Natural killer cell (primary cell): ENCODE data around the gene ADGRD1. TPM values are rescaled to one million over a fixed set of nuclear protein-coding genes. Genes with fewer than 3 reads are reported as not detected.

Experiments
- ATAC-seq, 3 donors: fragments of 150-1000 bp in 2 of 3; fragments of 200-7000 bp in 1 of 3; cut with Tn5 transposase; 1 replicate in 1 of 3; 2 replicates in 2 of 3; pipeline ENCODE4 v1.10.0; 2021; ENCODE audit warnings: mild to moderate bottlenecking in 2 of 3, moderate library complexity in 2 of 3
- DNase-seq, 2 donors: peaks; one replicate each; pipeline versions ENCODE4 v3.0.0 to v3.0.0-alpha.2; 2013 to 2021; ENCODE audit warnings: mixed read lengths in 1 of 2
- H3K27ac ChIP-seq: one replicate; pipeline ENCODE4 v1.5.1; 2013; ENCODE audit warnings: mild to moderate bottlenecking, low read length
- H3K27me3 ChIP-seq: one replicate; pipeline ENCODE4 v1.6.1; 2013; ENCODE audit warnings: low read length; ENCODE audit not compliant: control insufficient read depth, insufficient read depth
- H3K36me3 ChIP-seq: one replicate; pipeline ENCODE4 v1.6.1; 2013; ENCODE audit warnings: low read length; ENCODE audit not compliant: control insufficient read depth, insufficient read depth
- H3K4me1 ChIP-seq: one replicate; pipeline ENCODE4 v1.6.1; 2013; ENCODE audit warnings: low read length; ENCODE audit not compliant: control insufficient read depth, insufficient read depth
- H3K4me3 ChIP-seq: one replicate; pipeline ENCODE4 v1.5.1; 2013; ENCODE audit warnings: low read length
- H3K9me3 ChIP-seq: one replicate; pipeline ENCODE4 v1.6.1; 2013; ENCODE audit warnings: low read length; ENCODE audit not compliant: control insufficient read depth, insufficient read depth
- H3K27ac Mint-ChIP-seq, 2 donors: one replicate each; pipeline ENCODE4 v1.8.0; 2022; ENCODE audit warnings: mild to moderate bottlenecking in 2 of 2, mixed read lengths in 2 of 2, moderate library complexity in 1 of 2
- H3K27me3 Mint-ChIP-seq, 2 donors: one replicate each; pipeline ENCODE4 v1.8.0; 2022; ENCODE audit warnings: low read depth in 2 of 2, mixed read lengths in 2 of 2
- H3K36me3 Mint-ChIP-seq: one replicate; pipeline ENCODE4 v1.8.0; 2022; ENCODE audit warnings: mixed read lengths
- H3K4me1 Mint-ChIP-seq, 2 donors: one replicate each; pipeline ENCODE4 v1.8.0; 2022; ENCODE audit warnings: mixed read lengths in 2 of 2
- H3K4me3 Mint-ChIP-seq: one replicate; pipeline ENCODE4 v1.8.0; 2022; ENCODE audit warnings: mild to moderate bottlenecking, moderate library complexity, mixed read lengths
- H3K9me3 Mint-ChIP-seq, 2 donors: one replicate each; pipeline ENCODE4 v1.8.0; 2022; ENCODE audit warnings: mixed read lengths in 2 of 2
- WGBS: methylation state at CpG from one replicate; pipeline ENCODE4 v1.1.7; 2013; ENCODE audit warnings: missing lambda C conversion rate; ENCODE audit not compliant: insufficient coverage; 5-methylcytosine and 5-hydroxymethylcytosine counted together
- intact Hi-C: fragments of 100-400 bp; cut with micrococcal nuclease; formaldehyde crosslinking; loops from one replicate; pipeline ENCODE4 v1.14.2; 2022
- total RNA-seq, 4 donors: library from RNA; stranded (reverse); fragments of 120-200 nt in 1 of 4; gene quantifications; one replicate each; pipeline versions ENCODE4 v1.2.3 to v1.2.4, GENCODE V29; 2013 to 2022
- TF ChIP-seq, protein P1 (sequence below): fragments of 200-600 bp; IDR thresholded peaks from one replicate; pipeline ENCODE4 v1.8.0; 2022; ENCODE audit warnings: antibody characterized with exemption

ADGRD1 gene
- total RNA-seq, 3 donors from 2014 or later (not counting 1 experiment from before 2014, with no cell fraction given), result 0.50 to 3.9 (median 1.4) TPM

GRCh38 chr12:131058700-131059099 is 105.0 kb downstream of the ADGRD1 start:
- H3K27me3 Mint-ChIP-seq, result peaks cover 8 to 43% of the 10 kb centered on the region in 2 donors
- H3K27ac Mint-ChIP-seq, result no peak overlapping the region
- intact Hi-C loops, result no loop called here
- ATAC-seq (no peak), DNase-seq (no peak)
- no peak overlapping the region for H3K27ac ChIP-seq
- no peak overlapping the region for H3K4me3 Mint-ChIP-seq
- H3K27me3 ChIP-seq, result no peaks in the 10 kb centered on the region
- no peaks in the 10 kb centered on the region for H3K4me1 ChIP-seq
- no peaks in the 10 kb centered on the region for H3K9me3 Mint-ChIP-seq
- H3K9me3 ChIP-seq, result no peaks in the 10 kb centered on the region
- 67% methylated on average over 1 of the region's 5 CpGs for WGBS
- H3K36me3 Mint-ChIP-seq, result no peaks in the 10 kb centered on the region
- H3K36me3 ChIP-seq, result no peaks in the 10 kb centered on the region
- no peak overlapping the region for H3K4me3 ChIP-seq
- TF ChIP-seq, protein P1, sequence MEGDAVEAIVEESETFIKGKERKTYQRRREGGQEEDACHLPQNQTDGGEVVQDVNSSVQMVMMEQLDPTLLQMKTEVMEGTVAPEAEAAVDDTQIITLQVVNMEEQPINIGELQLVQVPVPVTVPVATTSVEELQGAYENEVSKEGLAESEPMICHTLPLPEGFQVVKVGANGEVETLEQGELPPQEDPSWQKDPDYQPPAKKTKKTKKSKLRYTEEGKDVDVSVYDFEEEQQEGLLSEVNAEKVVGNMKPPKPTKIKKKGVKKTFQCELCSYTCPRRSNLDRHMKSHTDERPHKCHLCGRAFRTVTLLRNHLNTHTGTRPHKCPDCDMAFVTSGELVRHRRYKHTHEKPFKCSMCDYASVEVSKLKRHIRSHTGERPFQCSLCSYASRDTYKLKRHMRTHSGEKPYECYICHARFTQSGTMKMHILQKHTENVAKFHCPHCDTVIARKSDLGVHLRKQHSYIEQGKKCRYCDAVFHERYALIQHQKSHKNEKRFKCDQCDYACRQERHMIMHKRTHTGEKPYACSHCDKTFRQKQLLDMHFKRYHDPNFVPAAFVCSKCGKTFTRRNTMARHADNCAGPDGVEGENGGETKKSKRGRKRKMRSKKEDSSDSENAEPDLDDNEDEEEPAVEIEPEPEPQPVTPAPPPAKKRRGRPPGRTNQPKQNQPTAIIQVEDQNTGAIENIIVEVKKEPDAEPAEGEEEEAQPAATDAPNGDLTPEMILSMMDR, result no peak
- H3K4me1 Mint-ChIP-seq, result no peaks in the 10 kb centered on the region

- Mint-ChIP-seq H3K4me1 (no peaks in the 10 kb centered on the region), H3K27me3 (peaks cover 16 to 47% of the 10 kb centered on the region in 2 donors), H3K36me3 (no peaks in the 10 kb centered on the region), H3K4me3 (no peak overlapping the region), H3K27ac (no peak overlapping the region), H3K9me3 (no peaks in the 10 kb centered on the region)
- no peaks in the 10 kb centered on the region for H3K9me3 ChIP-seq
- TF ChIP-seq, protein P1, result no peak
- intact Hi-C loops, result no loop called here
- H3K4me1 ChIP-seq, result no peaks in the 10 kb centered on the region
- WGBS, result 91% methylated on average over 16 of the region's 16 CpGs
- no peak for ATAC-seq
- no peak overlapping the region for H3K4me3 ChIP-seq
- no peak overlapping the region for H3K27ac ChIP-seq
- DNase-seq, result no peak
- H3K27me3 ChIP-seq, result no peaks in the 10 kb centered on the region
- H3K36me3 ChIP-seq, result no peaks in the 10 kb centered on the region
Measured at GRCh38 chr12:131060011-131060703, 106.5 kb downstream of the ADGRD1 start.

DNA sequence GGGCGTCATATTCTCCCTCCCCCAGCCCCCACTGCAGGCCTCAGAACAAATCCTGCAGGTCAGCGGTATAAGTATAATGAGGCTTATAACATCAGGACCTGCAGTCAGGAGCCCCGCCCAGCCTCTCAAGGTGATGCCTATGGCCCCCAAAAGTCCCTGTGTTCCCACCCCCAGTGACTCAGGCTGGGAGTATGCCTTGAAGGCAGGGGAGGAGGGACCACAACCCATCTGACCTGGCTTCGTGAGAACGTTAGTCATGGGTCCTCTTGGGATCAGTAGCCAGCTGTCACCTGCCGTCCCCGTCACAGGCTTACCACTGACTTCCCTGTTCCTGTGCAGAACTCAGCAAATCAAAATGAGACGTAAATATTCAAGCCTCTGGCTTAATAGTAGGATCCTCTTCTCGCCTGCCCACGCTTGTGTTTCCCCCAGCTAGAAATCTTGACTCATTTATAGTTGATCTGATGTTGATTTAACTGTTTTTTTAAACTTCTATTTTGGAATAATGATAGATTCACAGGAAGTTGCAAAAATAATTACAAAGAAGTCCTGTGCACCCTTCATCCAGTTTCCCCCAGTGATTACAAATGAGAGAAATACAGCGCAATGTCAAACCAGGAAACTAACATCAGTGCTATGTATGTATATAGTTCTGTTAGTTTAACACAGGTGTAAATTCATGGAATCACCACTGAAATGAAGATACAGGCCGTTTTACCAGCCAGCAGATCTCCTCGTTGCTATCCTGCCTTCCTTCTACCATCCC is 107.5 kb downstream of the ADGRD1 start:
- intact Hi-C loops, result no loop called here
- Histone ChIP-seq H3K27me3 (no peaks in the 10 kb centered on the region), H3K9me3 (no peaks in the 10 kb centered on the region), H3K36me3 (no peaks in the 10 kb centered on the region), H3K27ac (no peak overlapping the region), H3K4me3 (no peak overlapping the region), H3K4me1 (no peaks in the 10 kb centered on the region)
- Mint-ChIP-seq H3K4me3 (no peak overlapping the region), H3K9me3 (no peaks in the 10 kb centered on the region), H3K27me3 (peaks cover 16 to 41% of the 10 kb centered on the region in 2 donors), H3K36me3 (no peaks in the 10 kb centered on the region), H3K27ac (no peak overlapping the region), H3K4me1 (no peaks in the 10 kb centered on the region)
- WGBS, result 70% methylated on average over 12 of the region's 13 CpGs
- ATAC-seq, result no peak
- TF ChIP-seq, protein P1, result no peak
- DNase-seq, result no peak
